H1 (cell line): ENCODE results near the gene GRID1. TPM values are rescaled to one million over a fixed set of nuclear protein-coding genes. Genes with fewer than 3 reads are reported as not detected.

Experiments
- SP1 ChIP-seq: IDR thresholded peaks from 2 replicates; pipeline ENCODE4 v1.6.1; 2011; ENCODE audit warnings: low read depth, low read length
- polyA plus RNA-seq, 7 experiments: library from polyadenylated mRNA; depleted of rRNA in 3 of 7; stranded (reverse) in 5 of 7; unstranded in 2 of 7; fragments of >200 nt in 5 of 7; fragments of 200-250 nt in 2 of 7; gene quantifications; 1 replicate in 5 of 7; 2 replicates in 1 of 7; 4 replicates in 1 of 7; pipeline versions ENCODE4 v1.2.1 to v1.2.3, GENCODE V29; 2011 to 2013; ENCODE audit warnings: missing spikeins in 2 of 7, mixed read lengths in 2 of 7
- total RNA-seq: library from RNA; stranded (reverse); fragmentation: NEBNext Ultra II Directional; extraction: Animal tissue kit (Norgen Biotek cat#: 25700); gene quantifications from 2 replicates; pipeline ENCODE4 v1.2.1, GENCODE V29; 2021

Gene GRID1
- total and polyA plus RNA-seq, 2 of the 8 experiments (the other 6 are each of a cell fraction or from before 2014, with no cell fraction given), result 0.22 to 0.30 TPM

DNA sequence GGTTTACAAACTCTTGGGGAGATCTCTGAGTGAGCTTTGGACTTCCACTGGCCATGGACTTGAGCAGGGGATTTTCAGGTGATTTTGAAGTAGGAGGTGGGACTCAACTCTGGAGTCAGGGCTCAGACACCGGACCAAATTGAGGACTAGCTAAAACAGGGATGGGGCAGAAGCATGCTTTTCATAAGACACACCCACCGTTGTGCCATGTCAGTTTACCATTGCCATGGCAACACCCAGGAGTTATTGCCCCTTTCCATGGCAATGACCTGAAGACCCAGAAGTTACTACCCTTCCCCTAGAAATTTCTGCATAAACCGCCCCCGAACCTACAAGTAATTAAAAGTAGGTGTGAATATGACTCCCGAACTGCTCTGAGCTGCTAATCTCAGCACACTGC is 320.7 kb downstream of the GRID1 start (continued):
- TF ChIP-seq SP1, result no peak
- TF ChIP-seq, all 59 proteins: peak for 0
